Measurements from ENCODE around the gene THTPA.
"Not testable (repeated sequence)": the region's sequence is repeated elsewhere in the genome, so short reads cannot be mapped to it uniquely, and the experiment has no call there.

THTPA gene

GRCh38 chr14:23568021-23568599 is 12.0 kb downstream of the THTPA start:
- DNase-seq, result no peak

DNA sequence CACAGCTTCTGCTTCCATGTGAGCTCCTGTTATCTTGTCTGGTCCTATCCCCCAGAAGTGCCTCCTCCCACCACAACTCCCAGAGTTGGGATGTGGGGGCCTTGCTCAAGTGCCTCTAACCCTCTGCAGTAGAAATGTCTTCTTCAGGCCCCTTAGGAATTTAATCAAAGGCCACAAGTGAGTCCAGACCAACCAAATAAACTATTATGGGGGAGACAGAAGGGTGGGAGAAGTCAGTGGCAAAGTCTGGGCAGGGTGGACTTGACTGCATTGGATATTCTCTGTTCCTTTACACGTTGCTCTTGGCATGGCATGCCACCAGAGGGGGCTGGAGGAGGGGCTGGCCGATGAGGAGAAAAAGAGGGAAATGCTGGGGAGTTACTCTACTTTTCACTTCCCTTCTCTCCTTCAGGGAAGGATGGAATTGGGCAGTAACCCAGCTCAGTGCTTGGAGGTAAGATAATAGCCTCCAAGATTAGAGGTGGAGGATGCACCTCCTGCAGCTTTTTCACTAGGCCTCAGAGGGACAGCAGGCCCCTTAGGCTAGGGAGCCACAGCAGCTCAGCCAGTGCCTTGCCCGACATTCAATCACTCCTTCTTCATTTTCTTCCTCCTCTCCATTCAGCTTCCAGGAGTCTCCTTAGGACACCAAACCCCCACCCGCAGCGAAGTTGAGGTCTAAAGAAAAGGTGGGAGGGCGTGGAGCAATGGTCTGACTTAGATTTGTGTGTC is 12.7 kb downstream of the THTPA start:
- no peak for DNase-seq

DNA sequence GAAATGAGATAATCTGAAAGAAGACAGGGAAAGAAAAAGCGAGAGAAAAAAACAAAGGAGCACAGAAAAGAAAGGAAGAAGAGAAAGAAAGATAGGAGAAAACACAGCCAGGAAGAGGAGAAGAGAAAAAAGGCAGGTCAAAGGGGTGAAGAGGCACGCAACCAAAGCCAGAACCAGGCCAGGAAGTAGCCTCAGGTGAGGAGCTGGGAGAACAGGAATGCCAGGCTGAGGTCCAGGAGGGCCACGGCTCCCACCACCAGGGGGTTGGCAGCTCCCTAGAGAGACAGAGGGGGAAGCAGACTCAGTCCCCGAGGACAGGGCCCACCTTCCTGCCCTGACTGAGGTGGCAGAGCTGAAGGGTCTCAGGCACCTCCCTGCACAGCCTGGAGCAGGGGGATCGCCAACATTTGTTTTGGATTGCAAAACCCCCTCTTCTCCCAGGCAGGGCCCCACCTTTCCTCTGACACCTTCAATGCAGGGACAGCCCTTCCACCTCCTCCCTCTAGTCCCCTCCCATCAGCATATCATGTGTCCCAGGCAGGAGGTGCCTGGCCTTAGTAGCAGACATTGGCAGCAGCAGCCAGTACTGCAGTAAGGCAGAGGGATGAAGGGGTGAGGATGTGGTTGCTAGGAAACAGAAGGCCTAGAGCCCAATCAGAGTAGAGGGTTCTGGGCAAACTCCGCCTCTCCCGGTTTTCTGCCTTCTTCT is 13.5 kb downstream of the THTPA start:
- no peak for DNase-seq

DNA sequence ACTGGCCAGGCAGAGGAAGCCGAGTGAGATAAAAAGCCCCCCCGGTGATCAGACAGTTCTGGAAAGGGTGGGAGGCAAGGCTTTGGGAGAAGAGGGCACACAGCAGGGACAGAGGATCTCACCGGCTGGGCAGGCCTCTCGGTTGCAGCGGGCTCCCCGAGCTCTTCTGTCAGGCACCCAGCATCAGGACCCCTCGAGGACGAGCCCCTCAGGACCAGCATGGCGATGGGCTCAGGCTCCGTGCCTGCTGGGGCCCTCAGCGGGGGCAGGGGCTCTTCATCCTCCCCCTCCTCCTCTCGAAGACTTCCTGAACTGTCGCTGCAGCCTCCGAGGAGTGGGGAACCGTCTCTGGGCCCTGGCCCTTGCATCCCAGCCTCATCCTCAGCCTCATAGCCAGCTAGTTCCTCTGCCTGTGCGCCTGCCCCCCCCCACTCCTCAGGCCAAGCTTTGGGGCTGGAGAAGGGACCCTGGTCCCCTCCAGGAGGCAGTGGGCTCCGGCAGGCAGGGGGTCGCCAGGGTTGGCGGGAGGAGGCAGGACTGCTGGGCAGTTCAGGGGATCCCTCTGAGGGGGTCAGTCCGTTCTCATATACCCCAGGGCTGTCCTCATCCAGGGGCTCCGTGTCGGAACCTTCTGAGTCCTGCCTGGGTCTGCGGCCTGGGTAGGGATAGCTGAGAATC is 14.9 kb downstream of the THTPA start:
- no peak for DNase-seq

DNA sequence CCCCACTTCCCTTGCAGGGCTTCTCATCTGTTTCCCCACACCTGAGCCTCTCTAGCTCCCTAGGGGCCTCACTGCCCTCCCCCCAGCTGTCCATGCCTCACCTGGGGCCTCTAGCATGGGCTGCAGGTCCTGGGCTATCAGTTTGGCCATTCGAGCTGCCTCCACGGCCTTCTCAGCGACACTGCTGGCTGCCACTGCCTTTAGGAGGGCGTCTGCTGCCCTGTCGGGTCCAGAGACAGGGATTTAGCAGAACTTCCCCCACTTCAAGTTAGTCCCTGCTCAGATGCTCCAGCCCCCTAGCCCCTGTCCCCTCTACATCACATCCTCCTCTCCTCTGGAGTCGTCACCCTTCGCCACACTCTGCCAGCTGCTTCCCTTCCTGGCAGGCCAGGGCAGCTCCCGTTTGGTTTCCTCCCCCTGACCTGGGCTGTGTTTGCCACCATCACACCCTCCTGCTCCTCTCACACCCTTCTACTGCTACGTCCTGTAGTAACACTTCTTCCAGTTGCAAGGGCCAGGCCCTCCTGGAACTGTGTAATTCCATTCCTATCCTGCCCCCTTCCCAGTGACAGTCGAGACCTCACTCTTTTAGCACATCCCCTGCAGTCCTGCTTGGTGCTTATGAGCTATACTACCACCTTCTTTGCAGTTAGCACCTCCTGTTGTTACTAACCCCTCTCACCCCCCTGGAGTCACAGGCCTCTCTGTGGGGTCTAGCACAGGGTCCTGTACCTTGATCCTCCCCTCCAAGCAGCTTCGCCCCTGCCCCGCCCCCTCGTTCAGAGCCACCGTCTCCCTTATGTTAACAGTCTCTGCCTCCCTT is 15.8 kb downstream of the THTPA start:
- DNase-seq, result no peak

DNA sequence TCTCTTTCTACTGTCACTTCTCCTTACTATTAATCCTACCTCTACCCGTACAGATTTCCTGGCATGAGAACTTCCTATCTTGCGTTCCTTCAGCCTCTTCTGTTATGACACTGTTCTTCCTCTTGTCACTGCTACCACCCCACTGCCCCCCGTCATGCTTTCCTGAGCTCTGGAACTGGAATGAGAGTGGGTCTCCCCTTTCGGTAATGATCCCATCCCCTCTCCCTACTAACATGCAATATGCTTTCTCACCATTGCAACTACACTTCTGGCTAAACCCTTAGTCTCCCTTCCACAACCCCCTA is 16.4 kb downstream of the THTPA start:
- DNase-seq, result no peak

GRCh38 chr14:23572836-23573235 is 16.8 kb downstream of the THTPA start:
- DNase-seq, result no peak

- DNase-seq, result no peak
Measured at GRCh38 chr14:23573384-23574015, 17.4 kb downstream of the THTPA start.

GRCh38 chr14:23577004-23577681 is 21.1 kb downstream of the THTPA start:
- no peak for DNase-seq

DNA sequence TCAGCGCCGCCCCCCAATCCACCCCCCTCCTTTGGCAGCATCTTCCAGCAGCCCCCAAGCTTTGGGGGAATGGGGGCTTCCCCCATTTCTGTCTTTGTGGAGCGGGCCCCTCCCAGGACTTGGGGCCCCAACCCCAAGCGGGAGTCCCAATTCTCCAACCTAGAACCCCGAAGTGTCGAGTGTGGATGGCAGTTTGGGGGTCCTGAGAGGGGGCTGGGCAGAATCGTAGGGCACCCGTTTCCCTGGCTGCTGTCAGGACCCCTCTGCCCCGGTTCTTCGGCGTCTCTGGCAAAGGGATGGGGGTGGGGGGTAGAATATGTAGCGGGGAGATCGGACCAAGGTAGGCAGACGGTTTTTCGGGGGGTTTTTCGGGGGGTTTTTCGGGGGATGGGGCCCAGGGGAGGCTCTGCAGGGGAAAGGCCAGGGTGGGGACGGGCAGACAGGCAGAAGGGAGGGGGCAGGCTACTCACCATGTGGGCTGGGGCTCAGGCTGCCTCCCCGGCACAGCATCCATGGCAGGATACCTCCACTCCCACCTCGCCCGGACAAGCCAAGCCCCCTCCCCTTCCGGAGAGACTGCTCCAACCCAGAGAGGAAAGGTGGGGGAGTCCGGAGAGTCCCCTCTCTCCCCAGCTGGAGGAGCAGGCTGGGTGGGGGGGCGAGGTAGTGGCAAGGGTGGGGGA is 21.8 kb downstream of the THTPA start:
- DNase-seq, result no peak

DNA sequence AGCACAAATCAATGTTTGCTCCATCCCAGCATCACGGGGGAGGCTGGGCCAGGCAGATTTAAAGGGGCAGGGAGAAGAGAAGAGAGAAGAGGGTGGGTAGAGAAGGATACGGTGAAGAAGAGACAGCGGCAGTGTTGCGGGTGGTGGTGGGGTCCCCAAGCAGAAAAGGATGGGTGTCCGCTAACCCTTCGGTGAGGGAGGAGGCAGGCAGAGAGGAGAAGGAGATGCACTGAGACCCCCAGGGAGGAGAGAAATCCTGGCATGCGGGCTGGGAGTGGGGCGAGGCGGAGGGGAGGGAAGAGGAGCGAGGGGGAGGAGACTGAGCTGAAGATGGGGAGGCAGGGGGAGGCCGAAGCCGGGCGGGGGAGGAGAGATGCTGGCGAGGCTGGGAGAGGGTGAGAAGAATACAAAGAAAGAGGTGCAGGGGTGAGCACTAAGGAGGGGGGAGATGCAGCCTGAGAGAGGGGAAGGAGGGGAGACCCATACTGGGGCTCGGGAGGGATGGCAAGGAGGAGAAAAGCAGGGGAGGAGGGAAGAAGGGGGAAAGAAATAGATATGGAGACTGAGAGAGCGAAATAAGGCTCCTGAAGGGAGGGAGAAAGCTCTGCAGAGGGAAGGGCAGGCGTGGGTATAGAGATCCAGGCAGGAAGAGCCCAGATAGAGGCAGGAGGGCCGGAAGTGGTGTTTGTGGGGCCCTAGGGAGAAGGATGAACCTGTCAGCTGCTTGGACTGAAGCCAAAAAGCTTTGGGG is 22.7 kb downstream of the THTPA start, which contains the start of gene JPH4:
TSS of gene JPH4 (minus strand) at position 231 of the 751 bp plus-strand sequence. CDS start 1,337 bp downstream, outside the sequence.
- DNase-seq, result no peak

- DNase-seq, result no peak
Measured at GRCh38 chr14:23579311-23579630, 23.2 kb downstream of the THTPA start.

DNA sequence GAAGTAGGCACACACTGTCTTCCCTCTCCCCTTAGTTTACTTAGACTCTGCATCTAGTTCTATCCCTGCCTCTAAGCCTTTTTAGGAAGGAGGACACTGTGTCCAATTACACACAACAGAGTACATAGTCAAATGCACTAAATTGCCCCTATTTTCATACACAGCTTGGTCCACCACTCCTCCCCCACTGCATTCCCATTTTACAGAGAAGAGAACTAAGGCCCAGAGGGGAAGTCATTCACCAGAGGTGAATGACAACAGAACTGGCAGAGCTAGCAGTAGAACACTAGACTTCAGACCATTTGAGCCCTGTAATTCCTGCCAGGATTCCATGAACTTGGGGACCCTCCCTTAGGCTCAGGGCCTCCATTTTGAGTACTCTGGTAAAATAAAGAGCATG is 23.7 kb downstream of the THTPA start:
- no peak for DNase-seq

DNA sequence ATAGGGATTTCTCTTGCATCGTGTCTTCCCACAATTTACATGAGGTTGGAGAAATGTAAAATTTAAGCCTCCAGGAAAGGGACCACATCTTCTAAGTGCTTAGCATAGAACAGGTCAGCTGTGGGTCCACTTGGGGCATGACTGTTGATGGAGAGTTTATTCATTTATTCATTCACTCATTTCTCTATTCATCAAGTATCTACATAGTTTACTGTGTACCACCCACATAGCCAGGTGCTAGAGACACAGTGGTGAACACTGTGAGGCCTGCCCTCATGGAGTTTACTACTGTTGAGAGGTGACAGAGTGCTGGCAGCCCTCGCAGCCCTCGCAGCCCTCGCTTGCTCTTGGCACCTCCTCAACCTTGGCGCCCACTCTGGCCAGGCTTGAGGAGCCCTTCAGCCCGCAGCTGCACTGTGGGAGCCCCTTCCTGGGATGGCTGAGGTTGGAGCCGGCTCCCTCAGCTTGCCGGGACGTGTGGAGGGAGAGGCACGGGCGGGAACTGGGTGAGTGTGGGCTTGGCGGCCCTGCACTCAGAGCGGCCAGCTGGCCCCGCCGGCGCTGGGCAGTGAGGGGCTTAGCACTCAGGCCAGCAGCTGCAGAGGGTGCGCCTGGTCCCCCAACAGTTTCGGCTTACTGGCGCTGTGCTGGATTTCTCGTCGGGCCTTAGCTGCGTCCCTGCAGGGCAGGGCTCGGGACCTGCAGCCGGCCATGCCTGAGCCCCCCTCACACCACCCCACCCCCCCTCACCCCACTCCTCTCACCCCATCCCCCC is 24.3 kb downstream of the THTPA start:
- no peak for DNase-seq

- DNase-seq, result no peak
Measured at GRCh38 chr14:23580948-23581281, 24.8 kb downstream of the THTPA start.

GRCh38 chr14:23582906-23583760 is 27.1 kb downstream of the THTPA start:
- DNase-seq, result no peak

DNA sequence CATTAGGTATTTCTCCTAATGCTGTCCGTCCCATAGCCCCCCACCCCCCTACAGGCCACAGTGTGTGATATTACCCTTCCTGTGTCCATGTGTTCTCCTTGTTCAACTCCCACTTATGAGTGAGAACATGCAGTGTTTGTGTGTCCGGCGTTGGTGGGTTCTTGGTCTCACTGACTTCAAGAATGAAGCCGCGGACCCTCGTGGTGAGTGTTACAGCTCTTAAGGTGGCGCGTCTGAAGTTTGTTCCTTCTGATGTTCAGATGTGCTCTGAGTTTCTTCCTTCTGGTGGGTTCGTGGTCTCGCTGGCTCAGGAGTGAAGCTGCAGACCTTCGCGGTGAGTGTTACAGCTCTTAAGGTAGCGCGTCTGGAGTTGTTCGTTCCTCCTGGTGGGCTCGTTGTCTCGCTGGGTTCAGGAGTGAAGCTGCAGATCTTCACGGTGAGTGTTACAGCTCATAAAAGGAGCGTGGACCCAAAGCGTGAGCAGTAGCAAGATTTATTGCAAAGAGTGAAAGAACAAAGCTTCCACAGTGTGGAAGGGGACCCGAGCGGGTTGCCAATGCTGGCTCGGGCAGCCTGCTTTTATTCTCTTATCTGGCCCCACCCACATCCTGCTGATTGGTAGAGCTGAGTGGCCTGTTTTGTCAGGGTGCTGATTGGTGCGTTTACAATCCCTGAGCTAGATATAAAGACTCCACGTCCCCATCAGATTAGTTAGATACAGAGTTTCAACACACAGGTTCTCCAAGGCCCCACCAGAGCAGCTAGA is 27.9 kb downstream of the THTPA start:
- not testable (repeated sequence) for DNase-seq

All from stimulated activated CD4-positive, alpha-beta T cell treated with anti-CD3 and anti-CD28 coated beads, Interleukin-4, amount 100 ng/mL, for 4 hours (primary cell).